HUES6 (cell line): ENCODE results near the gene SAMD1.

Experiments
- H3K27ac ChIP-seq: 2 replicates; pipeline ENCODE4 v1.7.0; 2013; ENCODE audit warnings: low read depth, mild to moderate bottlenecking, low read length, inconsistent platforms
- H3K27me3 ChIP-seq: 2 replicates; pipeline ENCODE4 v1.6.1; 2013; ENCODE audit warnings: low read length; ENCODE audit not compliant: control insufficient read depth, insufficient read depth
- H3K36me3 ChIP-seq: 2 replicates; pipeline ENCODE4 v1.6.1; 2013; ENCODE audit warnings: low read length; ENCODE audit not compliant: control insufficient read depth, insufficient read depth
- H3K4me1 ChIP-seq: 2 replicates; pipeline ENCODE4 v1.6.1; 2013; ENCODE audit warnings: low read length; ENCODE audit not compliant: control insufficient read depth, insufficient read depth
- H3K4me3 ChIP-seq: 2 replicates; pipeline ENCODE4 v1.5.1; 2013; ENCODE audit warnings: low read depth, low read length
- H3K9ac ChIP-seq: one replicate; pipeline ENCODE4 v1.6.1; 2013; ENCODE audit warnings: mild to moderate bottlenecking, low read length
- H3K9me3 ChIP-seq: 2 replicates; pipeline ENCODE4 v1.6.1; 2013; ENCODE audit warnings: low read depth, low read length; ENCODE audit not compliant: control insufficient read depth, insufficient read depth

Gene SAMD1

GRCh38 chr19:14090509-14091080, at the start of gene SAMD1:
Gene SAMD1, minus strand, starts transcription at chr19:14090751.
- Histone ChIP-seq H3K4me3 (peak within 1 kb of the TSS; percentile 88), H3K27ac (peak within 1 kb of the TSS; percentile 30; the same call in 1 of the 2 replicates)

DNA sequence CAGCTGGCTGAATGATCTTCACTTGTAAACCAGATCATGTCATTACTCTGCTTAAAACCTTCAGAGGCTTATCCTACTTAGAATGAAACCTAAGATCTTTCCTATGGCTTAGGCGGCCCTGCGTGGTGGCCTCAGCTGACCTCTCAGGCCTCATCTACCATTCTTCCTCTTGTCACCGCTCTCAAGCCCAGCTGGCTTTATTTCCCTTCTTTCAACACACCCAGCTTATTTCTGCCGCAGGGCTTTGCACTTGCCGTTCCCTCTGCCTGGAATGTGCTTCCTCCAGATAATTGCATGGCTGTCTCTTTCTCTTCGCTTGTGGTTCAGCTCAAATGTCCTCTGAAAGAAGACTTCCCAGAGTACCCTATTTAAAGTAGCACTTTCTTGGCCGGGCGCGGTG, 49.4 kb upstream of the SAMD1 start:
- H3K9ac ChIP-seq: no peak overlapping the region
- H3K9me3 ChIP-seq: no peaks in the 10 kb centered on the region
- no peak overlapping the region for H3K4me3 ChIP-seq
- no peaks in the 10 kb centered on the region for H3K36me3 ChIP-seq
- H3K27ac ChIP-seq: no peak overlapping the region
- H3K4me1 ChIP-seq: no peaks in the 10 kb centered on the region; the same call in 1 of the 2 replicates
- H3K27me3 ChIP-seq: no peaks in the 10 kb centered on the region

More at GRCh38 chr19:14090509-14091080, at the start of gene SAMD1:
- peaks cover 14% of the 10 kb centered on the region for H3K27me3 ChIP-seq
- peaks cover 8% of the 10 kb centered on the region for H3K9me3 ChIP-seq
- H3K36me3 ChIP-seq: peaks cover 11% of the 10 kb centered on the region
- H3K4me1 ChIP-seq: peaks cover 9% of the 10 kb centered on the region
- peak within 1 kb of the TSS; percentile 61 for H3K9ac ChIP-seq

DNA sequence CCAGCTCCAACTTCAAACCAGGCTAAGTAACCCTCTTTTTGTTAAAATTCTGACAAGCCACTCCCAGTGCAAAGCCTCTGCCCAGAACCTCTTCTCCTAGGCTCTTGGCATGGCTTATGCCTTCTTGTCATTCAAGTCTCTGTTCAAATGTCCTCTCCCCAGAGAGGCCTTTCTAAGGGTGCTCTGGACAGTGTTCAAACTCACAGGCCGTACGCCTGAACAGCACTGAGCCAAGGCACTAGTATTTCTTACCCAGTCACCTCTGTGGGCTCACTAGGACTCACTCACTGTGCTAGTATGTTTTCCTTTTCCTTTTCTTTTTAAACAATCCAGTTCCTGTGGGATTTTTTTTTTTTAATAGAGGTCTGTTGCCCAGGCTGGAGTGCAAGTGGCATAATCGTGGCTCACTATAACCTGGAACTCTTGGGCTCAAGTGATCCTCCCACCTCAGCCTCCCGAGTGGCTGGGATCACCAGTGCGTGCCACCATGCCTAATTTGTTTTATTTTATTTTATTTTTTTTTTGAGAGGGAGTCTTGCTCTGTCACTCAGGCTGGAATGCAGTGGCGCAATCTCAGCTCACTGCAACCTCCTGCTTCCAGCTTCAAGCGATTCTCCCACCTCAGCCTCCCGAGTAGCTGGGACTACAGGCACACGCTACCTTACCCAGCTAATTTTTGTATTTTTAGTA, 48.2 kb upstream of the SAMD1 start:
- no peak overlapping the region for H3K27ac ChIP-seq
- no peak overlapping the region for H3K9ac ChIP-seq
- H3K36me3 ChIP-seq: no peaks in the 10 kb centered on the region; the same call in 1 of the 2 replicates
- no peaks in the 10 kb centered on the region for H3K27me3 ChIP-seq
- H3K9me3 ChIP-seq: no peaks in the 10 kb centered on the region
- H3K4me3 ChIP-seq: no peak overlapping the region
- H3K4me1 ChIP-seq: peaks cover 8% of the 10 kb centered on the region

GRCh38 chr19:14136509-14137281, 46.1 kb upstream of the SAMD1 start, which contains the start of gene ASF1B:
Gene ASF1B, minus strand, starts transcription at chr19:14136589. Its CDS starts 133 bp downstream, at chr19:14136456.
- peak within 1 kb of the TSS; percentile 86 for H3K27ac ChIP-seq
- peaks cover 8% of the 10 kb centered on the region for H3K4me1 ChIP-seq
- H3K36me3 ChIP-seq: peaks cover 8% of the 10 kb centered on the region
- peak within 1 kb of the TSS; percentile 89 for H3K4me3 ChIP-seq
- peak within 1 kb of the TSS; percentile 86 for H3K9ac ChIP-seq
- H3K9me3 ChIP-seq: no peaks in the 10 kb centered on the region
- no peaks in the 10 kb centered on the region for H3K27me3 ChIP-seq

- Histone ChIP-seq H3K9me3 (no peaks in the 10 kb centered on the region), H3K4me1 (peaks cover 8% of the 10 kb centered on the region), H3K27ac (peak overlapping the region; percentile 86), H3K4me3 (peak overlapping the region; percentile 89), H3K27me3 (no peaks in the 10 kb centered on the region), H3K36me3 (peaks cover 8% of the 10 kb centered on the region), H3K9ac (peak overlapping the region; percentile 86)
These were observed 45.5 kb upstream of the SAMD1 start for GRCh38 chr19:14135985-14136508.

GRCh38 chr19:14135355-14135754, 44.8 kb upstream of the SAMD1 start:
- H3K4me1 ChIP-seq: peaks cover 8% of the 10 kb centered on the region
- no peaks in the 10 kb centered on the region for H3K9me3 ChIP-seq
- H3K36me3 ChIP-seq: peaks cover 10% of the 10 kb centered on the region
- peak overlapping the region; percentile 89 for H3K4me3 ChIP-seq
- H3K27ac ChIP-seq: no peak overlapping the region
- peak overlapping the region; percentile 46 for H3K9ac ChIP-seq
- no peaks in the 10 kb centered on the region for H3K27me3 ChIP-seq

- H3K27ac ChIP-seq: no peak overlapping the region
- H3K36me3 ChIP-seq: peaks cover 56% of the 10 kb centered on the region
- no peak overlapping the region for H3K9ac ChIP-seq
- H3K4me1 ChIP-seq: no peaks in the 10 kb centered on the region
- no peak overlapping the region for H3K4me3 ChIP-seq
- no peaks in the 10 kb centered on the region for H3K9me3 ChIP-seq
- H3K27me3 ChIP-seq: no peaks in the 10 kb centered on the region
These were observed 37.5 kb upstream of the SAMD1 start for GRCh38 chr19:14127929-14128509.

DNA sequence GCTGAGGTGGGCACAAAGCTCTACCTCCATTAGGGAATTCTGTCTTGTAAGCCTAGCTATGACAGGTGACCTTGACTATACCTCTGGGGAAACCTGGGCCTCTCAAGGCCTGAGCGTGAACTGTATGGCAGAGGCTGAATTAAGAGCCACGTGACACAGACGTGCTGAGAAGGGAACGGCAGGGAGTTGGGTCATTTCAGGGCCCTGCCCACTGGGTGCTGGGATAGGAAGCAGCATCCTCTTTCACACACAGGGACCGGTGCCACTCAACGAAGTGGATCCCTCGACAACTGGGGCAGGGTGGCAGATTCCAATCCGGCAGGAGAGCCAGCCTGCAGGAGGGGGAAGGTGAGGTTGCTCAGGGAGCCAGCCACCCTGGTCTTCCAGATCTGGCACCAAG, 36.6 kb upstream of the SAMD1 start:
- Histone ChIP-seq H3K27me3 (no peaks in the 10 kb centered on the region), H3K4me3 (no peak overlapping the region), H3K36me3 (peaks cover 57% of the 10 kb centered on the region), H3K9ac (no peak overlapping the region), H3K27ac (no peak overlapping the region), H3K9me3 (no peaks in the 10 kb centered on the region), H3K4me1 (no peaks in the 10 kb centered on the region)

- Histone ChIP-seq H3K9ac (no peak overlapping the region), H3K36me3 (peaks cover 54% of the 10 kb centered on the region), H3K4me1 (peaks cover 10% of the 10 kb centered on the region), H3K9me3 (no peaks in the 10 kb centered on the region), H3K27me3 (no peaks in the 10 kb centered on the region), H3K27ac (no peak overlapping the region), H3K4me3 (no peak overlapping the region)
These were observed 32.4 kb upstream of the SAMD1 start for GRCh38 chr19:14122924-14123323.

DNA sequence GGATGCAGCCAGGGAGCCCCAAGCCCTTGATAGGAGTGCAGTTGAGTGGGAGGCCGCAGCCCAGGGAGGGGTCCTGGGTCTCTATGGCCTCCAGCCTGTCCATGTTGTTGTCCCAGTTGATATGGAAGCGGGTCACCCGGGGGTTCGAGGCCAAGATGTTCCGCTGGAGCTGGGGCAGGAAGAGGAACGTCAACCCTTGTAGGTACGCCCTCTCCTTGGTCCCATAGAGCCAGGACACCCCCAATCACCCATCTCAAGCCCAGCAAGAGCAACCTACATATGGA, 29.9 kb upstream of the SAMD1 start:
- Histone ChIP-seq H3K4me1 (peaks cover 16% of the 10 kb centered on the region), H3K4me3 (no peak overlapping the region), H3K9ac (no peak overlapping the region), H3K9me3 (no peaks in the 10 kb centered on the region), H3K36me3 (peaks cover 39% of the 10 kb centered on the region), H3K27me3 (no peaks in the 10 kb centered on the region), H3K27ac (no peak overlapping the region)
